Neuronal stem cell (in vitro differentiated cells): ENCODE data around the gene MMP19.

Source experiments
- DNase-seq: peaks from one replicate; pipeline ENCODE4 v3.0.0-alpha.2; 2013; ENCODE audit warnings: low spot score
- H2AFZ ChIP-seq: one replicate; pipeline ENCODE4 v1.6.1; 2013; ENCODE audit warnings: mild to moderate bottlenecking, low read length, inconsistent platforms
- H2AK5ac ChIP-seq: 2 replicates; pipeline ENCODE4 v1.6.1; 2013; ENCODE audit warnings: low read depth, mild to moderate bottlenecking, inconsistent platforms, low read length, moderate library complexity, mixed read lengths
- H2BK120ac ChIP-seq: 2 replicates; pipeline ENCODE4 v1.6.1; 2013; ENCODE audit warnings: low read depth, mild to moderate bottlenecking, inconsistent platforms, low read length, moderate library complexity, mixed read lengths
- H2BK12ac ChIP-seq: one replicate; pipeline ENCODE4 v1.6.1; 2013; ENCODE audit warnings: low read length, inconsistent platforms
- H2BK15ac ChIP-seq: 2 replicates; pipeline ENCODE4 v1.6.1; 2013; ENCODE audit warnings: mild to moderate bottlenecking, low read length, inconsistent platforms, mixed read lengths
- H2BK5ac ChIP-seq: one replicate; pipeline ENCODE4 v1.6.1; 2013; ENCODE audit warnings: inconsistent platforms, mild to moderate bottlenecking, low read length, moderate library complexity
- H3K14ac ChIP-seq: one replicate; pipeline ENCODE4 v1.6.1; 2013; ENCODE audit warnings: low read length, inconsistent platforms
- H3K18ac ChIP-seq: 2 replicates; pipeline ENCODE4 v1.6.1; 2013; ENCODE audit warnings: low read length, inconsistent platforms
- H3K23ac ChIP-seq: 2 replicates; pipeline ENCODE4 v1.6.1; 2013; ENCODE audit warnings: low read depth, mild to moderate bottlenecking, mixed read lengths, low read length, inconsistent platforms; ENCODE audit not compliant: poor library complexity
- H3K27ac ChIP-seq: replicated peaks from 3 replicates; pipeline ENCODE4 v1.5.1; 2013; ENCODE audit warnings: low read length, inconsistent platforms
- H3K27me3 ChIP-seq, 3 experiments: 2 replicates each; pipeline ENCODE4 v1.6.1; 2013; ENCODE audit warnings: low read length in 3 of 3, mild to moderate bottlenecking in 2 of 3, inconsistent platforms in 1 of 3, low read depth in 1 of 3, mixed read lengths in 1 of 3, moderate library complexity in 1 of 3; ENCODE audit not compliant: control insufficient read depth in 3 of 3, insufficient read depth in 3 of 3
- H3K36me3 ChIP-seq, 2 donors: replicated peaks in 1 of 2; 2 replicates each; pipeline ENCODE4 v1.6.1; 2013; ENCODE audit warnings: low read length in 2 of 2; ENCODE audit not compliant: control insufficient read depth in 2 of 2, insufficient read depth in 2 of 2
- H3K4ac ChIP-seq: 2 replicates; pipeline ENCODE4 v1.6.1; 2013; ENCODE audit warnings: inconsistent platforms, mild to moderate bottlenecking, low read length, moderate library complexity
- H3K4me1 ChIP-seq, 2 donors: 1 replicate in 1 of 2; 2 replicates in 1 of 2; pipeline ENCODE4 v1.6.1; 2013; ENCODE audit warnings: low read length in 2 of 2, low read depth in 1 of 2; ENCODE audit not compliant: control insufficient read depth in 2 of 2, insufficient read depth in 1 of 2
- H3K4me2 ChIP-seq: one replicate; pipeline ENCODE4 v1.6.1; 2013; ENCODE audit warnings: mild to moderate bottlenecking, low read length, inconsistent platforms; ENCODE audit not compliant: insufficient read depth, poor library complexity, severe bottlenecking
- H3K4me3 ChIP-seq, 2 donors: 2 replicates each; pipeline ENCODE4 v1.5.1; 2013; ENCODE audit warnings: low read length in 2 of 2, mild to moderate bottlenecking in 2 of 2, inconsistent platforms in 1 of 2, moderate library complexity in 1 of 2
- H3K79me1 ChIP-seq: one replicate; pipeline ENCODE4 v1.6.1; 2013; ENCODE audit warnings: low read depth, mild to moderate bottlenecking, inconsistent platforms, low read length, moderate library complexity
- H3K9ac ChIP-seq: one replicate; pipeline ENCODE4 v1.6.1; 2013; ENCODE audit warnings: mild to moderate bottlenecking, low read depth, low read length, inconsistent platforms; ENCODE audit not compliant: poor library complexity
- H3K9me3 ChIP-seq, 2 donors: replicated peaks in 1 of 2; 2 replicates each; pipeline versions ENCODE3 to v1.6.1; 2013; ENCODE audit warnings: low read length in 2 of 2, mild to moderate bottlenecking in 2 of 2, inconsistent platforms in 1 of 2, low read depth in 1 of 2, mixed read lengths in 1 of 2, moderate library complexity in 1 of 2; ENCODE audit not compliant: control insufficient read depth in 2 of 2, insufficient read depth in 1 of 2
- H4K8ac ChIP-seq: one replicate; pipeline ENCODE4 v1.6.1; 2013; ENCODE audit warnings: low read depth, mild to moderate bottlenecking, inconsistent platforms, low read length, moderate library complexity
- H4K91ac ChIP-seq: one replicate; pipeline ENCODE4 v1.6.1; 2013; ENCODE audit warnings: low read length, low read depth, mild to moderate bottlenecking, inconsistent platforms; ENCODE audit not compliant: poor library complexity
- WGBS, 2 donors: extraction: QIAGEN DNeasy Blood & Tissue Kit; methylation state at CpG; one replicate each; pipeline ENCODE4 v1.1.7; 2013; ENCODE audit warnings: missing lambda C conversion rate in 2 of 2, mixed read lengths in 1 of 2; ENCODE audit not compliant: insufficient read length in 2 of 2, insufficient replicate concordance in 1 of 2; ENCODE audit errors: extremely low coverage in 2 of 2; 5-methylcytosine and 5-hydroxymethylcytosine counted together

Gene MMP19

DNA sequence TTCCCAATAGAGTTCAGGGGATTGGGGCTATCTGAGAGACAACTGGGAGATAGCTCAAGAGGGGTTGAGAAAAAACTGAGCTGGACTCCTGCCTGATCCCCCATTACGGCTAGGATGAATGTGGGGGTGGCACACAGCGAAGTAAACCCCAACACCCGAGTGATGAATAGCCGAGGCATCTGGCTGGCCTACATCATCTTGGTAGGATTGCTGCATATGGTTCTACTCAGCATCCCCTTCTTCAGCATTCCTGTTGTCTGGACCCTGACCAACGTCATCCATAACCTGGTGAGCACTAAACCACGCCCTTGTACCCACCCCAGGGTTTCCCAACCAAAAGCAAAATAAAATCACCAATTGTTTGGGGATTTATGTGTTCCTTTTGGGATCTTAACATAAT lies 23.9 kb downstream of the MMP19 start:
- H3K27ac ChIP-seq = no peak overlapping the region

GRCh38 chr12:55818140-55818728 lies 24.5 kb downstream of the MMP19 start:
- Histone ChIP-seq H3K9me3 (no peaks in the 10 kb centered on the region), H2AFZ (peak overlapping the region; percentile 85), H3K14ac (no peak overlapping the region), H2BK15ac (no peak overlapping the region), H3K4me1 (peaks cover 1 to 6% of the 10 kb centered on the region in 2 donors), H3K36me3 (peaks cover 29 to 77% of the 10 kb centered on the region in 2 donors), H3K23ac (peak overlapping the region; percentile 62), H3K79me1 (peaks cover 7% of the 10 kb centered on the region), H3K27me3 (no peaks in the 10 kb centered on the region), H3K9ac (peak overlapping the region; percentile 85), H2BK12ac (no peak overlapping the region), H3K4me3 (peak overlapping the region; percentile 74 to 90), H2BK120ac (no peak overlapping the region), H3K4ac (no peak overlapping the region), H3K27ac (no peak overlapping the region), H2BK5ac (no peak overlapping the region), H4K8ac (no peak overlapping the region), H3K18ac (no peak overlapping the region), H4K91ac (no peak overlapping the region), H3K4me2 (peak overlapping the region; percentile 83), H2AK5ac (no peak overlapping the region)
- no peak for DNase-seq
- WGBS, 2 donors = no CpG with 5 or more reads among the region's 17 CpGs

More for the DNA sequence above, 23.9 kb downstream of the MMP19 start:
- Histone ChIP-seq H2AFZ (no peak overlapping the region), H3K23ac (no peak overlapping the region), H2BK12ac (no peak overlapping the region), H4K91ac (no peak overlapping the region), H3K4me3 (peak overlapping the region in 1 of 2 donors; percentile 74), H2BK120ac (no peak overlapping the region), H3K79me1 (peaks cover 7% of the 10 kb centered on the region), H3K4me2 (no peak overlapping the region), H2AK5ac (no peak overlapping the region), H3K18ac (no peak overlapping the region), H3K4ac (no peak overlapping the region), H3K14ac (no peak overlapping the region), H3K4me1 (peaks cover 1 to 6% of the 10 kb centered on the region in 2 donors), H3K9ac (no peak overlapping the region), H3K9me3 (no peaks in the 10 kb centered on the region), H2BK5ac (no peak overlapping the region), H3K36me3 (peaks cover 30 to 77% of the 10 kb centered on the region in 2 donors), H3K27me3 (no peaks in the 10 kb centered on the region), H4K8ac (no peak overlapping the region), H2BK15ac (no peak overlapping the region)
- no peak for DNase-seq
- no CpG with 5 or more reads among the region's 6 CpGs for WGBS, 2 donors

- H3K27me3 ChIP-seq = no peaks in the 10 kb centered on the region
- H3K9ac ChIP-seq = peak within 1 kb of the TSS; percentile 85
- no peak within 1 kb of the TSS for H3K4ac ChIP-seq
- peak within 1 kb of the TSS; percentile 30 for H3K27ac ChIP-seq
- no peak within 1 kb of the TSS for H3K14ac ChIP-seq
- peak within 1 kb of the TSS; percentile 74 to 90 for H3K4me3 ChIP-seq
- H3K36me3 ChIP-seq = peaks cover 24 to 76% of the 10 kb centered on the region in 2 donors
- peaks cover 7% of the 10 kb centered on the region for H3K79me1 ChIP-seq
- H3K18ac ChIP-seq = no peak within 1 kb of the TSS
- peaks cover 1 to 6% of the 10 kb centered on the region in 2 donors for H3K4me1 ChIP-seq
- no peaks in the 10 kb centered on the region for H3K9me3 ChIP-seq
- H2BK15ac ChIP-seq = no peak within 1 kb of the TSS
- peak within 1 kb of the TSS; percentile 85 for H2AFZ ChIP-seq
- H3K23ac ChIP-seq = peak within 1 kb of the TSS; percentile 62
- no peak within 1 kb of the TSS for H2AK5ac ChIP-seq
- no peak within 1 kb of the TSS for H2BK12ac ChIP-seq
- no peak within 1 kb of the TSS for H4K91ac ChIP-seq
- peak within 1 kb of the TSS; percentile 83 for H3K4me2 ChIP-seq
- no peak within 1 kb of the TSS for H2BK120ac ChIP-seq
- no peak within 1 kb of the TSS for H2BK5ac ChIP-seq
- WGBS, 2 donors = no CpG with 5 or more reads among the region's 38 CpGs
- peak; percentile 100 for DNase-seq
- H4K8ac ChIP-seq = no peak within 1 kb of the TSS
These were observed 25.2 kb downstream of the MMP19 start, which contains the start of the genes ORMDL2 and SARNP for GRCh38 chr12:55817345-55818139. Gene ORMDL2, plus strand, starts transcription at chr12:55818041. Its CDS starts 959 bp downstream, at chr12:55819000. Gene SARNP, minus strand, starts transcription at chr12:55817724. Its CDS starts 23 bp downstream, at chr12:55817701.

- peak overlapping the region; percentile 77 for H3K4me2 ChIP-seq
- H4K8ac ChIP-seq = no peak overlapping the region
- H3K36me3 ChIP-seq = peaks cover 18 to 76% of the 10 kb centered on the region in 2 donors
- H2AK5ac ChIP-seq = no peak overlapping the region
- no peak overlapping the region for H3K18ac ChIP-seq
- H2AFZ ChIP-seq = peak overlapping the region; percentile 77
- no peak overlapping the region for H2BK12ac ChIP-seq
- no peaks in the 10 kb centered on the region for H3K27me3 ChIP-seq
- no peaks in the 10 kb centered on the region for H3K9me3 ChIP-seq
- H3K27ac ChIP-seq = no peak overlapping the region
- H3K79me1 ChIP-seq = peaks cover 7% of the 10 kb centered on the region
- no peak overlapping the region for H3K4ac ChIP-seq
- peak overlapping the region; percentile 74 to 86 for H3K4me3 ChIP-seq
- H2BK15ac ChIP-seq = no peak overlapping the region
- H4K91ac ChIP-seq = no peak overlapping the region
- no CpG with 5 or more reads among the region's 14 CpGs for WGBS, 2 donors
- H2BK120ac ChIP-seq = no peak overlapping the region
- H3K23ac ChIP-seq = no peak overlapping the region
- no peak overlapping the region for H3K14ac ChIP-seq
- H2BK5ac ChIP-seq = no peak overlapping the region
- no peak for DNase-seq
- H3K9ac ChIP-seq = peak overlapping the region; percentile 44
- peaks cover 0 to 6% of the 10 kb centered on the region in 2 donors for H3K4me1 ChIP-seq
These were observed 25.8 kb downstream of the MMP19 start for GRCh38 chr12:55816881-55817344.
